ENCODE data around the gene UQCC2.

Gene UQCC2

GRCh38 chr6:33667072-33667471 is 44.4 kb downstream of the UQCC2 start:
- H3K79me2 ChIP-seq (ENCODE audit: control insufficient read depth, low read length), result no peaks in the 10 kb centered on the region
- TF ChIP-seq CTCF (IDR thresholded peaks at IDR 0.05; ENCODE audit: low read depth, low read length, poor library complexity, severe bottlenecking) (no peak), EZH2phosphoT487 (IDR thresholded peaks at IDR 0.05; ENCODE audit: borderline replicate concordance, low read length) (no peak)
- no peaks in the 10 kb centered on the region for H3K9me3 ChIP-seq (ENCODE audit: control insufficient read depth, insufficient read depth, low read length)
- 0 out of 2 replicates have a peak, but pooled peaks cover 5% of the 10 kb centered on the region for H4K20me1 ChIP-seq (ENCODE audit: control insufficient read depth, insufficient read depth, low read depth, low read length)
- no peak overlapping the region for H3K27ac ChIP-seq (ENCODE audit: low read depth, low read length)
- no peaks in the 10 kb centered on the region for H3F3A ChIP-seq (ENCODE audit: control insufficient read depth, insufficient read depth)
- H3K4me2 ChIP-seq (ENCODE audit: low read length), result no peak overlapping the region
- peaks cover 96% of the 10 kb centered on the region for H3K36me3 ChIP-seq (ENCODE audit: control insufficient read depth, low read length)
- no peak overlapping the region for H3K4me3 ChIP-seq (ENCODE audit: low read length)
- peaks cover 5% of the 10 kb centered on the region; the same call in 1 of the 2 replicates for H3K4me1 ChIP-seq (ENCODE audit: control insufficient read depth, low read length)
- H3K27me3 ChIP-seq (ENCODE audit: control insufficient read depth, low read length), result no peaks in the 10 kb centered on the region
- H3K9me2 ChIP-seq (replicated peaks; ENCODE audit: control insufficient read depth, low read length), result no peaks in the 10 kb centered on the region

- H4K20me1 ChIP-seq (ENCODE audit: control insufficient read depth, insufficient read depth, low read depth, low read length), result no peaks in the 10 kb centered on the region
- no peaks in the 10 kb centered on the region for H3K9me2 ChIP-seq (replicated peaks; ENCODE audit: control insufficient read depth, low read length)
- peaks cover 5% of the 10 kb centered on the region; the same call in 1 of the 2 replicates for H3K4me1 ChIP-seq (ENCODE audit: control insufficient read depth, low read length)
- TF ChIP-seq CTCF (IDR thresholded peaks at IDR 0.05; ENCODE audit: low read depth, low read length, poor library complexity, severe bottlenecking) (no peak), EZH2phosphoT487 (IDR thresholded peaks at IDR 0.05; ENCODE audit: borderline replicate concordance, low read length) (no peak)
- H3K27ac ChIP-seq (ENCODE audit: low read depth, low read length), result no peak overlapping the region
- H3K79me2 ChIP-seq (ENCODE audit: control insufficient read depth, low read length), result no peaks in the 10 kb centered on the region
- H3F3A ChIP-seq (ENCODE audit: control insufficient read depth, insufficient read depth), result no peaks in the 10 kb centered on the region
- H3K4me3 ChIP-seq (ENCODE audit: low read length), result no peak overlapping the region
- H3K27me3 ChIP-seq (ENCODE audit: control insufficient read depth, low read length), result no peaks in the 10 kb centered on the region
- no peaks in the 10 kb centered on the region for H3K9me3 ChIP-seq (ENCODE audit: control insufficient read depth, insufficient read depth, low read length)
- H3K4me2 ChIP-seq (ENCODE audit: low read length), result no peak overlapping the region
- H3K36me3 ChIP-seq (ENCODE audit: control insufficient read depth, low read length), result peaks cover 93% of the 10 kb centered on the region
Measured at GRCh38 chr6:33665957-33666356, 45.5 kb downstream of the UQCC2 start.

- Histone ChIP-seq H3K79me2 (ENCODE audit: control insufficient read depth, low read length) (no peaks in the 10 kb centered on the region), H3K9me2 (replicated peaks; ENCODE audit: control insufficient read depth, low read length) (no peaks in the 10 kb centered on the region), H3K27me3 (ENCODE audit: control insufficient read depth, low read length) (no peaks in the 10 kb centered on the region), H3F3A (ENCODE audit: control insufficient read depth, insufficient read depth) (no peaks in the 10 kb centered on the region), H3K4me1 (ENCODE audit: control insufficient read depth, low read length) (peaks cover 5% of the 10 kb centered on the region; the same call in 1 of the 2 replicates), H3K27ac (ENCODE audit: low read depth, low read length) (no peak overlapping the region), H3K4me2 (ENCODE audit: low read length) (no peak overlapping the region), H4K20me1 (ENCODE audit: control insufficient read depth, insufficient read depth, low read depth, low read length) (no peaks in the 10 kb centered on the region), H3K36me3 (ENCODE audit: control insufficient read depth, low read length) (peaks cover 87% of the 10 kb centered on the region), H3K4me3 (ENCODE audit: low read length) (no peak overlapping the region), H3K9me3 (ENCODE audit: control insufficient read depth, insufficient read depth, low read length) (no peaks in the 10 kb centered on the region)
- TF ChIP-seq CTCF (IDR thresholded peaks at IDR 0.05; ENCODE audit: low read depth, low read length, poor library complexity, severe bottlenecking) (no peak), EZH2phosphoT487 (IDR thresholded peaks at IDR 0.05; ENCODE audit: borderline replicate concordance, low read length) (no peak)
Measured at GRCh38 chr6:33664506-33665057, 46.9 kb downstream of the UQCC2 start.
